Amniotic stem cell (primary cell): Measurements from ENCODE around the gene HIRA.
A peak's percentile ranks its signal among the peaks of the same experiment; 100 is the strongest.
"Not testable (repeated sequence)": the region's sequence is repeated elsewhere in the genome, so short reads cannot be mapped to it uniquely, and the experiment has no call there.

Source experiments
- DNase-seq: peaks from one replicate; lab custom pipeline; 2025; lab: John Stamatoyannopoulos, UW

Gene HIRA

GRCh38 chr22:19443544-19444211 is 12.1 kb upstream of the HIRA start:
- no peak for DNase-seq

DNA sequence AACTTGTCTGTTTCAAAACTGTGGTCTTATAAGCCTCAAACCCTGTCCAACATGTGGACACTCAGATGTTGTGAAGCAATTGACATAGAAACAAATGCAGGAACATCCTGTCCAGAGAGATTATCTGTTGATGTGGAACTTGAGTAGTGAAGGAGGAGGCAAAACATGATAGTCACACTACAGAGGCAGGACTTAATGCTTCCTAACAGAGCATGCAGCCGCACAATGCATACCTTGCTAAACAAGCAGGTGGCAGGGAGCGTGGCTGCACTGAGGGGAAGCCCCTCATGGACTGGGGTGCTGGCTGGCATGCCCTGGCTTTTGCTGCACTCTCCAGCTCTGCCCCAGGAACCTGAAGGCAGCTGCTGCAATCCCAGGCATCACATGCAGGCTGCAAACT is 10.6 kb upstream of the HIRA start:
- DNase-seq: no peak

DNA sequence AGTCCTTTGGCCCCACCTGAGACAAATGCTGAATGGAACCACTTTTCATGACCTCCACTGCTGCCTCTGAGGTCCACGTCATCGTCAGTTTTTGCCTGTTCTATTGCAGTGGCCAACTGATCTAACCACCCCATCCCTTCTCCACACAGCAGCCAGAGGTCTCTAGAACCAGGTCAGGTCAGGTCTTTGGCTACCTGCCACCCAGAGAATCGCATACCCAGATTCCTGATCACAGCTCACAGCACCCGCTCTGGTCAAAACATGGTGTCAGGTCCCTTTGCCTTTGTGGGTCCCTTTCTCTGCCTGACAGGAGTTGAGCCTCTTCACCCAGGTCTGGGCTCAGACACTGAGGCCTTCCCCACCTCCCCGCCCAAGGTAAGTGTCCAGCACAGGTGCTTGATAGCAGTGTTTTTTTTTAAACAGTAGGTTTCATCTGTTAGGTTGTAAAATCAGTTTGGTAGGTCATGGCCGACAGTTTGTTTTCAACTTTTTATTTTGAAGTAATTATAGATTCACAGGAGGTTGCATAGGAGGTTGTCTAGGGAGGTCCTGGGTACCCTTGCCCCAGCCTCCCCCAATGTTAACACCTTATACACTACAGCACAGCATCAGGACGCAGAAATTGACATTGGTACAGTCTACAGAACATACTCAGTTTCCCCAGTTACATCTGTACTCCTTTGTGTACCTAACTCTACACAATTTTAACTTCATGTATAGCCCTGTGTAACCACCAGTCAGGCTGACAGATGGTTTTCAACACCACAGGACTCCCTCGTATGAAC is 9.1 kb upstream of the HIRA start:
- DNase-seq: no peak

DNA sequence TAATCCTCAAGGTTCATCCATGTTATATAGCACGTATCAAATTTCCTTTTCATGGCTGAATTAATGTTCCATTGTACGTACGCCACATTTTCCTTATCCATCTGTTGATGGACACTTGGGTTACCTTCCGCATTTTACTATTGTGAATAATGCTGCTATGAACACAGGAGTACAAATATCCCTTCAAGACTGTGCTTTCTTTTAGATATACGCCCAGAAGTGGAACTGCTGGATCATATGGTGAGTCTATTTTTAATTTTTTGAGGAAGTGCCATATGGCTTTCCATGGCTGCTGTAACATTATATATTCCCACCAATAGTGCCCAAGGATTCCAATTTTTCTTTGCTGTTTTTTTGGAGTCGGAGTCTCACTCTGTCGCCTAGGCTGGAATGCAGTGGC is 6.8 kb upstream of the HIRA start:
- DNase-seq: no peak

DNA sequence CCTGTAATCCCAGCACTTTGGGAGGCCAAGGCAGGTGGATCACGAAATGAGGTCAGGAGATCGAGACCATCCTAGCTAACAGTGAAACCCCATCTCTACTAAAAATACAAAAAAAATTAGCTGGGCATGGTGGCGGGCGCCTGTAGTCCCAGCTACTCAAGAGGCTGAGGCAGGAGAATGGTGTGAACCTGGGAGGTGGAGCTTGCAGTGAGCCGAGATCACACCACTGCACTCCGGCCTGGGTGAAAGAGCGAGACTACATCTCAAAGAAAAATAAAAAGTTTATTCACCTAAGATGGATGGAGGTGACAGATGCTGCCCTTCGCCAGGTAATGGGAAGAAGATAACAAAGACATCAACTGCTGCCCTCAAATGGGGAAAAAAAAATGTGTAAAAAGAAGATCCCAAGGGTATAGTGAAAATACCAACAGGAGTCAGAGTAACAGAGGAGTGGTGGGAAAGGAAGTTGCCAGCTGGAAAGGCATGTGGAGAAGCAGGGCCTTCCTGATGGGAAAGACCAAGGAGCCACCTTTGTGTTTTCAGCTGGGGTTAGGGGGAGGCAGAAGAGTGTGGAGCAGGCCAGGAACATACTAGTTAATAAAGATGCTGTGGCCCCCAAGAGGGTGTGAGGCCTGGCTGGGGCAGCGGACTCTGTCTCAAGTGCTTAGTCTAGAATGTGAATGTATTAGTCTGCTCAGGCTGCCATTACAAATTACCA is 5.1 kb upstream of the HIRA start:
- not testable (repeated sequence) for DNase-seq

DNA sequence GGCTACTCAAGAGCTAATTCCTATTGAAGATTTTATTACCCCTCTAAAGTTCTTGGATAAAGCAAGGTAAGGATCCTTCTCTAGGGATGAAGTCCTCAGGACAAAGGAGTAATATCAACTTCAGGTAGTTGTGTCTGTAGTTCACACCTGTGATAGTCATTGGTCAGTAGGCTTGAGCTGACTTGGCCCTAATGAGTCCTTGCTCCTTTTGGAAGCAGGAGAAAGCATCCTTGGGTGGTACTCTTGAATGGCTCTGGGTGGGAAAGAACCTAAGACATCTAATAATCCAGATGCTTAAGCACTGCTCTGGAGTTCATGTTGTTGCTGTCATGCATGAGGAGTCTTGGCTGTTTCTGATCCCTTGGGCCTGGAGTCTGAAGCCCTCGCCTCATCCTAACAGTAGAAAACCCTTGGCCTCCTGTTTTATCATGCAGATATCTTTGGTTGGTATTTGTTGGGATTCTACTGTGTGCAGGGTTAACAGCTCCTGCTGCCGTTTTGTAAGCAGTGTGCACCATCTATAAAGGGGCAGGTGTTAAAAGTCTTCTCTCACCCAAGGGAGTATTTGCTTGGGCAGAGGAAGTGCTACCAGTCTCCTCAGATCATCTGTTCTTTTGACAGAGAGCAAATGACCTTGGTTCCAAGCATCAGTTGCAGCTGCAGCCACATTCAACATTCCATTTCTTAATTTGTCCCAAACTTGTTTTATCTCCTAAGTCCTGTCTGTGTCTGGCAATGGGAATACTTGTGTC is 3.5 kb upstream of the HIRA start:
- no peak for DNase-seq

GRCh38 chr22:19434401-19434800 is 2.9 kb upstream of the HIRA start:
- DNase-seq: no peak

DNA sequence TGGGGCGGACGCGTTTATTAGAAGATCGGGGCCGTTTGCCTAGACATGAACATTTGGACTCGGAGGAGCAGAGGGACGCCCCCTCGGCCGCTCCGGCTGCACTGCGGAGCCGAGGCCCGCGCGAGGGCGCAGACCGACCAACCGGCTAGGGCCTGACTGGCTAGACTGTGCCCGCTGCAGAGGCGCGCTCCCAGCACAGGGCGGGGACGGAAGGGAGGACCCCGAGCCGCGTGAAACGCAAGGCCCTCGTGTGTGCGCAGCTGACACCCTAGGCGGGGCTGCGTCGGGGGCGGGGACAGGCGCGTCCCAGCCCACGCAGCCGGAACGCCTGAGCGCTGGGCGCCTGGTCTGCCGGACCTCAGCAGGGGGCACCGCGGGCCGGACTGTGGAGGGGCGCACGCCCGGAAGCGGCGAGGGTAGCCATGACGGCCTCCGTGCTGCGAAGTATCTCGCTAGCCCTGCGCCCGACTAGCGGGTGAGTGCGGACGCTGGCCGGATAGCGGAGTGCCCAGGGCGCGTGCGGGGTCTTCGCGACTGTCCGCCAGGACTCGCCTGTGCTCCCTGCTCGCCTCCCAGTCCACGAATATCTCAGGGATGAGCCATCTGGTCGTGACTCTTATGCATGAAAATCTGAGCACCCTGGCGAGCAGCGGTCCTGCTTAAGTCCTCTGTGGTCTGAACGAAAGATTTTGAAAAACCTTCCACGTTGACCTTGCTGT is 759 bp upstream of the HIRA start, which contains the start of gene MRPL40:
TSS of gene MRPL40 (plus strand) at position 413 of the 719 bp plus-strand sequence. CDS start at position 423, 10 bp downstream.
- peak; percentile 60 for DNase-seq

- no peak for DNase-seq
Measured at GRCh38 chr22:19430890-19431541, 517 bp downstream of the HIRA start.

GRCh38 chr22:19429950-19430889 is 1.3 kb downstream of the HIRA start:
- DNase-seq: no peak

GRCh38 chr22:19424186-19424500 is 7.4 kb downstream of the HIRA start:
- no peak for DNase-seq

- no peak for DNase-seq
Measured at GRCh38 chr22:19422440-19423301, 8.9 kb downstream of the HIRA start.

DNA sequence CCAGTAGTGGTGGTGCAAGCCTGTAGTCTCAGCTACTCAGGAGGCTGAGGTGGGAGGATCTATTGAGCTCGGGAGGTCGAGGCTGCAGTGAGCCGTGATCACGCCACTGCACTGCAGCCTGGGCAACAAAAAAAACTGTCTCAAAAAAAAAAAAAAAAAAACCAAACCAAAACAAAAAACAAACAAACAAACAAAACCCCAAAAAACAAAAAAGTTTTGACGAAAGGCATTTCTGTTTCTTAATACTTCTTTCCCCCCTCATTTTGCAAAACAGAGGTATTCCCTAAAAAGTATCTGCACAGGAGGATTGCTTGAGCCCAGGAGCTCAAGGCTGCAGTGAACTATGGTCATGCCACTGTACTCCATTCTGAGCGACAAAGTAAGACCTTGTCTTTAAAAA is 11.2 kb downstream of the HIRA start:
- no peak for DNase-seq

DNA sequence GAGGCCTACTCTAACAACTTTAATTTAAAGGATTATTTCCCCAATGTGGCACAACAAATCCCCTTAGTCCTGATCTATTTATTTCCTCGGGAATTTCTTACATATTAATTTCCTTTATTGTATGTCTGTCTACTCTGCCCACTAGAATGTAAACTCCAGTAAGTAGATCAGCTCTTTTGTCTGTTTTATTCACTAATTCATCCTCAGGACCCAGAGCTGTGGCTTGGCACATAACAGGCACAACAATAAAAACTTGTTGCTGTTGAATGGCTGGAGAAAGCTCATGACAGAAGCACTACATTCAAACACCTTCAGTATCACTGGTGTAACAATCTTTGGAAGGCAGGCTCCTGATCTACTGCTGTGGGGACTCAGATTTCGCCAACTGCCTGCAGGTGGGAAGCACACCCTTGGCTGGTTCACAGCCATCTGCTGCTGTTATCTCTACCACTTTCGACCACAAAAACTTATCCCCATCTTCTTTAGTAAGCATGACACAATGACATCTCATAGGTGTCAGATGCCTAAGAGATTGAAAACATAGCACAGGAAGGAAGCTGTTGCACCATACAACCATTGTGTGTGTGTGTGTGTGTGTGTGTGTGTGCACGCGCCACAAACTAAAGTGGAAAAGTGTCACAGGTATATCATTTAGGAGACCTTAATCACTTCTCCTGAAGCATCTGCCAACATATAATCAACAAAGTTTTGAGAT is 11.9 kb downstream of the HIRA start:
- DNase-seq: no peak

GRCh38 chr22:19419086-19419463 is 12.5 kb downstream of the HIRA start:
- DNase-seq: no peak

GRCh38 chr22:19412923-19413322 is 18.6 kb downstream of the HIRA start:
- DNase-seq: no peak

DNA sequence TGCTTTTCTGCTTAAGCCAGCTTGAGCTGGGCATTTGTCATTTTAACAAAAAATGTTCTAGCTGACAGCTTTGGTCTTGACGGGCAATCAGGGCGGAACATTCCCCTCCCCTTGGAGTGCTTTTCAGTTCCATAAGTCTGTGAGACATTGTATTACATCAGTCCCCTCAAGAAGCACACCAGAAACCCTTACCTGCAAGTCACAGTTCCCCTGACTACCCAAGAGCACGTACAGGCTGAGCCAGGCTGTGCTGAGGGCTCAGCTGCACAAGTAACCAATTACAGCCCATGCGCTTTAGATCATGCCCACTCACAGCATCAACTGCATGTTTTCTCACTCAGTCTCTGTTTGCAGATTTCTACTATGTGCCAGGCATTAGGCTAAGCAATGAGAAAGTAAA is 19.1 kb downstream of the HIRA start:
- no peak for DNase-seq

DNA sequence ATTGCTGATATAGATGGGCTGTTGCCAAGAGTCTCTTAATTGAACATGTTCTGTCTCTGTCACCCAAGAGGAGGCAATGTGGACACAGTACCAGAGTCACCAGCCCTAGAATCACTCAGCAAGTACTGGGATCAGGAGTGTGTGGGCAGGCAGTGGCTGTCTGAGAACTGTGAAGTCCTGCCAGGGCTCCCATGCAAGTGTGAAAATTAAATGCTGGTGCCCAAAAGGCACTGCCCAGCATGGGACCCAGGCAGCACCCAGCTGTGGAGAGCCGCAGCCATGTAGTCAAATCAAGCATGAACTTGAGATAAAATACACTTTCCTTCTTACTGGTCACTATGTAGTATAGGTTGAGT is 19.9 kb downstream of the HIRA start:
- DNase-seq: no peak
